Activated CD8-positive, alpha-beta T cell treated with anti-CD3 and anti-CD28 coated beads for 36 hours (primary cell): ENCODE results near the gene OR2A5. TPM values are rescaled to one million over a fixed set of nuclear protein-coding genes. Genes with fewer than 3 reads are reported as not detected.
"Not testable (repeated sequence)": the region's sequence is repeated elsewhere in the genome, so short reads cannot be mapped to it uniquely, and the experiment has no call there.

Experiments
- ATAC-seq: fragments of 200-7000 bp; cut with Tn5 transposase; one replicate; pipeline ENCODE4 v1.10.0; 2021; ENCODE audit warnings: mild to moderate bottlenecking, moderate library complexity
- CTCF ChIA-PET: fragments of 350-600 bp; sonication (Branson Sonifier 250); formaldehyde crosslinking; loops from one replicate; lab custom pipeline; 2021; ENCODE audit warnings: antibody characterized with exemption; lab: Charles Lee
- POLR2A ChIA-PET: fragments of 350-600 bp; sonication (Branson Sonifier 250); formaldehyde crosslinking; loops from one replicate; lab custom pipeline; 2021; ENCODE audit warnings: antibody characterized with exemption; lab: Charles Lee
- DNase-seq: peaks from one replicate; pipeline ENCODE4 v3.0.0-alpha.2; 2020
- H3K27ac Mint-ChIP-seq: one replicate; pipeline ENCODE4 v1.8.0; 2021; ENCODE audit warnings: mild to moderate bottlenecking, mixed read lengths
- H3K27me3 Mint-ChIP-seq: one replicate; pipeline ENCODE4 v1.8.0; 2021; ENCODE audit warnings: mixed read lengths
- H3K36me3 Mint-ChIP-seq: one replicate; pipeline ENCODE4 v1.8.0; 2021; ENCODE audit warnings: low read depth, mixed read lengths
- H3K4me1 Mint-ChIP-seq: one replicate; pipeline ENCODE4 v1.8.0; 2021; ENCODE audit warnings: low read depth, mixed read lengths
- H3K4me3 Mint-ChIP-seq: one replicate; pipeline ENCODE4 v1.8.0; 2021; ENCODE audit warnings: mild to moderate bottlenecking, moderate library complexity, mixed read lengths
- H3K9me3 Mint-ChIP-seq: one replicate; pipeline ENCODE4 v1.8.0; 2021; ENCODE audit warnings: mixed read lengths
- intact Hi-C: fragments of 100-400 bp; cut with micrococcal nuclease; formaldehyde crosslinking; loops from one replicate; pipeline ENCODE4 v1.10.0; 2022
- total RNA-seq, 2 experiments: library from RNA; stranded (reverse); gene quantifications; one replicate each; pipeline ENCODE4 v1.2.3, GENCODE V29; 2021
- TF ChIP-seq, protein P1 (sequence below): fragments of 200-600 bp; IDR thresholded peaks from one replicate; pipeline ENCODE4 v1.8.0; 2022; ENCODE audit warnings: antibody characterized with exemption, mild to moderate bottlenecking

The OR2A5 gene
- total RNA-seq, 2 experiments from 2014 or later = not detected

DNA sequence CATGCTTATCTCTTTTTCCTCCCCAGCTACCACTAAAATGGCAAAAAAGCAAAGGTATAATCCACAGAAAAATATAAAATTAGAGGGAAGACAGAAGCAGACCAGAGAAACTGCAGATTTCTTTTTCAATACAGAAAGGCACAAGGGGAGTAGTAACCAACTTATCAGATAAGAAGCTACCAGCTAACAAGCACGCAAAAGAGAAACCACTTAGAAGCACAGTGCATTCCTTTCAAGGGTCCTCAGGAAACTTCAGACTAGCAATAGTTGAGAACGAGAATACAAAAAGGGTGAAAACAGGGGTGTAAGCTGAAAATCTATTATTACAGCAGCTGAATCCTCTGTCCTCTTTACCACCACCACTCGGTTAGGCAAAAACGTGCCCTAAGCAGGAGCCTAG is 9.9 kb upstream of the OR2A5 start:
- POLR2A ChIA-PET = no interaction called here
- Mint-ChIP-seq H3K9me3 (no peaks in the 10 kb centered on the region), H3K4me3 (no peak overlapping the region), H3K4me1 (no peaks in the 10 kb centered on the region), H3K27me3 (peaks cover 14% of the 10 kb centered on the region), H3K36me3 (no peaks in the 10 kb centered on the region), H3K27ac (no peak overlapping the region)
- DNase-seq = no peak
- intact Hi-C loops = no loop called here
- TF ChIP-seq, protein P1, sequence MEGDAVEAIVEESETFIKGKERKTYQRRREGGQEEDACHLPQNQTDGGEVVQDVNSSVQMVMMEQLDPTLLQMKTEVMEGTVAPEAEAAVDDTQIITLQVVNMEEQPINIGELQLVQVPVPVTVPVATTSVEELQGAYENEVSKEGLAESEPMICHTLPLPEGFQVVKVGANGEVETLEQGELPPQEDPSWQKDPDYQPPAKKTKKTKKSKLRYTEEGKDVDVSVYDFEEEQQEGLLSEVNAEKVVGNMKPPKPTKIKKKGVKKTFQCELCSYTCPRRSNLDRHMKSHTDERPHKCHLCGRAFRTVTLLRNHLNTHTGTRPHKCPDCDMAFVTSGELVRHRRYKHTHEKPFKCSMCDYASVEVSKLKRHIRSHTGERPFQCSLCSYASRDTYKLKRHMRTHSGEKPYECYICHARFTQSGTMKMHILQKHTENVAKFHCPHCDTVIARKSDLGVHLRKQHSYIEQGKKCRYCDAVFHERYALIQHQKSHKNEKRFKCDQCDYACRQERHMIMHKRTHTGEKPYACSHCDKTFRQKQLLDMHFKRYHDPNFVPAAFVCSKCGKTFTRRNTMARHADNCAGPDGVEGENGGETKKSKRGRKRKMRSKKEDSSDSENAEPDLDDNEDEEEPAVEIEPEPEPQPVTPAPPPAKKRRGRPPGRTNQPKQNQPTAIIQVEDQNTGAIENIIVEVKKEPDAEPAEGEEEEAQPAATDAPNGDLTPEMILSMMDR = no peak
- ATAC-seq = no peak
- CTCF ChIA-PET = no interaction called here

DNA sequence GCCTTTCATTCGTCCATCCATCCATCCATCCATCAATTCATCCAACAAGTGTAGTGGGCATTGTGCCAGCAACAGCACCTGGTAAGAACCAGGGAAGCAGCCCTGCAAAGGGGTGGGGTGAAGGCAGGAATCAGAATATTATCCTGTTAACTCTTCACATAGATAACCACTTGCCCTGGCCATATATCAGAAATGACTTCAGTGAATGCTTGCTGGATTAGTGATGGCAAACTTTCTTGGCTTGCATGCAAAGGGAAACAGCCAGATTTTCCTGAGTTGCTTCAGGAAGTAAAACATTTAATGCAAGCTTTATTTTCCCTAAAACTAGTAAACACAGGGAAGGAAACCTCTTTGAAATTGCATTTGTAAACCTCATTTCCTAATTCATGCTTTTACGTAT is 743 bp downstream of the OR2A5 start:
- H3K4me3 Mint-ChIP-seq = no peak overlapping the region
- peaks cover 12% of the 10 kb centered on the region for H3K27me3 Mint-ChIP-seq
- intact Hi-C loops = no loop called here
- no peak overlapping the region for H3K27ac Mint-ChIP-seq
- TF ChIP-seq, protein P1 = no peak
- POLR2A ChIA-PET = no interaction called here
- H3K36me3 Mint-ChIP-seq = no peaks in the 10 kb centered on the region
- H3K9me3 Mint-ChIP-seq = no peaks in the 10 kb centered on the region
- no peak for DNase-seq
- ATAC-seq = no peak
- CTCF ChIA-PET = no interaction called here
- no peaks in the 10 kb centered on the region for H3K4me1 Mint-ChIP-seq

DNA sequence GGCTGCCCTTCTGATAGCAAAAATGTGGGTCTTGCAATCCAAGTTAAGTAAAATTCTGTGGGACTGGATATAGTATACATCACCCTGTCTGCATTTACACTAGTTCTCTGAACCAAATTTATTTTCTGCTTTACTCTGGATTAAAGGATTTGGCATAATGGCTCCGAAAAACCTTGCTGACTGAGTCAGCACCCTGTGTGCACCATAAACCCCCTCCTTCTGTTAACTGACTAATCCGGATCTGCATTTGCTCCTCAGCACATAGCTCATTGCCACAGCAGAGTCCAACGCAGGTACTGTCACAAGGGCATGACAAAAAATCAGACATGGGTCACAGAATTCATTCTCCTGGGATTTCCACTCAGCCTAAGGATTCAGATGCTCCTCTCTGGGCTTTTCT is 1.3 kb downstream of the OR2A5 start:
- intact Hi-C loops = no loop called here
- H3K4me1 Mint-ChIP-seq = no peaks in the 10 kb centered on the region
- DNase-seq (no peak), ATAC-seq (no peak)
- no peaks in the 10 kb centered on the region for H3K9me3 Mint-ChIP-seq
- TF ChIP-seq, protein P1 = no peak
- CTCF ChIA-PET = no interaction called here
- no peak overlapping the region for H3K27ac Mint-ChIP-seq
- POLR2A ChIA-PET = no interaction called here
- no peaks in the 10 kb centered on the region for H3K36me3 Mint-ChIP-seq
- H3K27me3 Mint-ChIP-seq = peaks cover 12% of the 10 kb centered on the region
- no peak overlapping the region for H3K4me3 Mint-ChIP-seq

DNA sequence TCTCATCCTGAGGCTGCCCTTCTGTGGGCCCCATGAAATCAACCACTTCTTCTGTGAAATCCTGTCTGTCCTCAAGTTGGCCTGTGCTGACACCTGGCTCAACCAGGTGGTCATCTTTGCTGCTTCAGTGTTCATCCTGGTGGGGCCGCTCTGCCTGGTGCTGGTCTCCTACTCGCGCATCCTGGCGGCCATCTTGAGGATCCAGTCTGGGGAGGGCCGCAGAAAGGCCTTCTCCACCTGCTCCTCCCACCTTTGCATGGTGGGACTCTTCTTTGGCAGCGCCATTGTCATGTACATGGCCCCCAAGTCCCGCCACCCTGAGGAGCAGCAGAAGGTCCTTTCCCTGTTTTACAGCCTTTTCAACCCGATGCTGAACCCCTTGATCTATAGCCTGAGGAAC is 2.1 kb downstream of the OR2A5 start:
- H3K27ac Mint-ChIP-seq, ATAC-seq, H3K9me3 Mint-ChIP-seq, H3K4me3 Mint-ChIP-seq, H3K36me3 Mint-ChIP-seq, CTCF ChIA-PET, POLR2A ChIA-PET, H3K4me1 Mint-ChIP-seq, DNase-seq, intact Hi-C loops: not testable (repeated sequence)
- H3K27me3 Mint-ChIP-seq = peaks cover 12% of the 10 kb centered on the region

DNA sequence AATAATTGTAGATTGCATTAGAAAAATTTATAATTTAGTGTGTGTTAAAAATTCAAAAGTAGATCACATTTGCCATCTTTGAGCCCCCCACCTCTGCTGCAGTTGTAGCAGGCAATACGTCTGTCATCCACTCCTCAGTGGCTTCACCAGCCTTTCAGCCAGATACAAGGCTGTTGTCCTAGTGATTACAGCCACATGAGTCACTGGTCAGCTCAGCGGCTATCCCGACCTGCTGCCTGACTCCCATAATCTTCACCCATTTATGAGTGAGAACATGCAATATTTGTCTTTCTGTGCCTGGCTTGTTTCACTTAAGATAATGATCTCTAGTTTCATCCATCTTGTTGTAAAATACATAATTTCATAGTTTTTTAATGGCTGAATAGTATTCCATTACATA is 9.2 kb downstream of the OR2A5 start:
- no peak overlapping the region for H3K27ac Mint-ChIP-seq
- no peak for DNase-seq
- peaks cover 8% of the 10 kb centered on the region for H3K27me3 Mint-ChIP-seq
- ATAC-seq = no peak
- H3K36me3 Mint-ChIP-seq = no peaks in the 10 kb centered on the region
- ChIA-PET POLR2A (no interaction called here), CTCF (no interaction called here)
- TF ChIP-seq, protein P1 = no peak
- H3K4me1 Mint-ChIP-seq = no peaks in the 10 kb centered on the region
- no peak overlapping the region for H3K4me3 Mint-ChIP-seq
- intact Hi-C loops = loop anchor here (2.0 kb wide), 1 partner anchor 69 kb away; no protein-coding TSS in a partner anchor
- H3K9me3 Mint-ChIP-seq = peaks cover 4% of the 10 kb centered on the region

DNA sequence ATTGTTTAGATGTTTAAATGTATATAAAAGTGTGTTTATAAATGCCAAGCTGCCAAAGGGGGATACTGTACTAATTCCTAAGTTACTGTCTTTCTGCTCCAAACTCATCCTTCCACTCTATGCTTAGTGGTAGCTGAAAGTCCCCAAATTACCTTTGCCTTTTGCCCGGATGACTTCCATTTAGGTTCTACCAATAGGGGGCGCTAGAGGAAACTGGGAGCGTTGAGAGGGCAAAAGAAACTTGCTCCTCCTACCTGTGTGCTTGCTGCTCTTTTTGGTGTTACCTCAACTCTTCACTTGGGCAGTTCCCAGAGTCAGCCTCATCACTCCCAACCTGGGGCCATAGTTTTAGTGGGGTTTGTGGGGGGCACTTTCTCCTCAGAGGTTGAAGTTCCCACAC is 15.0 kb downstream of the OR2A5 start:
- intact Hi-C loops = no loop called here
- Mint-ChIP-seq H3K36me3 (no peaks in the 10 kb centered on the region), H3K9me3 (peaks cover 4% of the 10 kb centered on the region), H3K27me3 (peaks cover 15% of the 10 kb centered on the region), H3K4me3 (no peak overlapping the region), H3K4me1 (no peaks in the 10 kb centered on the region), H3K27ac (no peak overlapping the region)
- ChIA-PET CTCF (interaction anchor here (0.8 to 2.1 kb wide), 5 partner anchors 10 to 71 kb away, joined by 3 to 9 read pairs (median 3); no protein-coding TSS in a partner anchor), POLR2A (no interaction called here)
- DNase-seq (no peak), ATAC-seq (no peak)
- TF ChIP-seq, protein P1 = peak; percentile 49
